NCI-H524 (cell line): ENCODE measurements around the gene TIRAP.
"Not testable (repeated sequence)": the region's sequence is repeated elsewhere in the genome, so short reads cannot be mapped to it uniquely, and the experiment has no call there.

Experiments used
- DNase-seq, 2 experiments: peaks; one replicate each; lab custom pipeline; 2025; lab: John Stamatoyannopoulos, UW

The TIRAP gene

GRCh38 chr11:126282736-126283591 lies at the start of gene TIRAP:
TIRAP (plus strand) TSS chr11:126283093; CDS start chr11:126290895, 7,802 bp downstream.
- DNase-seq: peak in 1 of 2 experiments; percentile 36

- no peak for DNase-seq
Observed at GRCh38 chr11:126233391-126233790, 49.5 kb upstream of the TIRAP start.

- no peak for DNase-seq
Observed at GRCh38 chr11:126246636-126247035, 36.3 kb upstream of the TIRAP start.

- DNase-seq: no peak
Observed at GRCh38 chr11:126253265-126253664, 29.6 kb upstream of the TIRAP start.

GRCh38 chr11:126254819-126255218 lies 28.1 kb upstream of the TIRAP start:
- no peak for DNase-seq

- DNase-seq: not testable (repeated sequence)
Observed at GRCh38 chr11:126255507-126255906, 27.4 kb upstream of the TIRAP start.

GRCh38 chr11:126256216-126256615 lies 26.7 kb upstream of the TIRAP start:
- DNase-seq: no peak

GRCh38 chr11:126257144-126257543 lies 25.7 kb upstream of the TIRAP start:
- no peak for DNase-seq

- DNase-seq: no peak
Observed at GRCh38 chr11:126257764-126258163, 25.1 kb upstream of the TIRAP start.

GRCh38 chr11:126262216-126262615 lies 20.7 kb upstream of the TIRAP start:
- no peak for DNase-seq

GRCh38 chr11:126263489-126263888 lies 19.4 kb upstream of the TIRAP start:
- DNase-seq: no peak

- no peak for DNase-seq
Observed at GRCh38 chr11:126265811-126266210, 17.1 kb upstream of the TIRAP start.

- no peak for DNase-seq
Observed at GRCh38 chr11:126267650-126268049, 15.2 kb upstream of the TIRAP start.

GRCh38 chr11:126268361-126268707 lies 14.6 kb upstream of the TIRAP start:
- no peak for DNase-seq

- peak; percentile 92 to 98 for DNase-seq
Observed at GRCh38 chr11:126268708-126269579, 13.9 kb upstream of the TIRAP start, which contains the start of the genes FOXRED1 and SRPRA. FOXRED1 (plus strand) TSS chr11:126269154; CDS start chr11:126269207, 53 bp downstream. SRPRA (minus strand) TSS chr11:126268895; CDS start chr11:126268804, 91 bp downstream.

- DNase-seq: no peak
Observed at GRCh38 chr11:126277322-126277721, 5.6 kb upstream of the TIRAP start.

GRCh38 chr11:126277780-126278179 lies 5.1 kb upstream of the TIRAP start:
- DNase-seq: no peak

- no peak for DNase-seq
Observed at GRCh38 chr11:126279191-126279590, 3.7 kb upstream of the TIRAP start.

- no peak for DNase-seq
Observed at GRCh38 chr11:126280595-126280994, 2.3 kb upstream of the TIRAP start.

- DNase-seq: no peak
Observed at GRCh38 chr11:126281245-126281644, 1.6 kb upstream of the TIRAP start.

GRCh38 chr11:126281666-126282175 lies 1.2 kb upstream of the TIRAP start:
- DNase-seq: no peak

- peak; percentile 32 to 45 for DNase-seq
Observed at GRCh38 chr11:126282361-126282735, 545 bp upstream of the TIRAP start.

- no peak for DNase-seq
Observed at GRCh38 chr11:126284829-126285228, 1.9 kb downstream of the TIRAP start.
